Mesothelial cell of epicardium (in vitro differentiated cells): ENCODE results near the gene MAP7D2. TPM values are rescaled to one million over a fixed set of nuclear protein-coding genes. Genes with fewer than 3 reads are reported as not detected.

ENCODE experiments used
- DNase-seq, 2 experiments: peaks; one replicate each; pipeline ENCODE4 v3.0.0; 2021; ENCODE audit warnings: low spot score in 2 of 2; ENCODE audit not compliant: unreplicated experiment in 2 of 2
- H3K27ac Mint-ChIP-seq: 2 replicates; pipeline ENCODE4 v1.8.0; 2021; ENCODE audit warnings: mixed read lengths
- H3K27me3 Mint-ChIP-seq: 2 replicates; pipeline ENCODE4 v1.8.0; 2021; ENCODE audit warnings: low read depth, mixed read lengths
- H3K36me3 Mint-ChIP-seq: 2 replicates; pipeline ENCODE4 v1.8.0; 2021; ENCODE audit warnings: mixed read lengths
- H3K4me1 Mint-ChIP-seq: 2 replicates; pipeline ENCODE4 v1.8.0; 2021; ENCODE audit warnings: mixed read lengths
- H3K4me3 Mint-ChIP-seq: 2 replicates; pipeline ENCODE4 v1.8.0; 2021; ENCODE audit warnings: mild to moderate bottlenecking, moderate library complexity, mixed read lengths
- H3K9me3 Mint-ChIP-seq: 2 replicates; pipeline ENCODE4 v1.8.0; 2021; ENCODE audit warnings: mixed read lengths
- CTCF ChIP-seq: fragments of 200-600 bp; sonication (generic); IDR thresholded peaks from one replicate; pipeline ENCODE4 v1.5.0; 2021; ENCODE audit warnings: antibody characterized with exemption; ENCODE audit not compliant: unreplicated experiment
- total RNA-seq: library from RNA; stranded (reverse); gene quantifications from 3 replicates; pipeline ENCODE4 v1.2.1, GENCODE V29; 2021

The MAP7D2 gene
- total RNA-seq, 1 donor from 2014 or later = 1.3 TPM

GRCh38 chrX:20101934-20102581 is 14.6 kb downstream of the MAP7D2 start:
- peaks cover 21% of the 10 kb centered on the region for H3K9me3 Mint-ChIP-seq

DNA sequence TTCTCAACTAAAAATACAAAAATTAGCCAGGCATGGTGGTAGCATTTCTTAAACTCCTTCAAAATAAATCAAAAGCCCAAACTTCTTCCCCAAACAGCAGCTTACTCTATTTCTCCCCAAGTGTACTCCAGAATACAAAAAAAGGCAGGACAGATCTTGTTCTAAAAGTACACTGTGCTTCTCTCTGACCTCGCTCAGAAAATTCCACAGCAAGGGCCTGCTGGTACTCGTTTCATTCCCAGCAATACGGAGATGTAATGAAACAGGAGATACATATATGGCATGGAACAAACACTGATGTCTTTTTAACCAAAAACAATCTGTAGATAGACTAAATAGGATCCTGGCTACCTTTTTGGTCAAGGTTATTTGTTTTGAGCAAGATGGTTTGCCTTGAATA is 25.2 kb downstream of the MAP7D2 start:
- peaks cover 35% of the 10 kb centered on the region for H3K9me3 Mint-ChIP-seq
- H3K4me1 Mint-ChIP-seq = no peaks in the 10 kb centered on the region
- H3K27ac Mint-ChIP-seq = no peak overlapping the region
- H3K27me3 Mint-ChIP-seq = no peaks in the 10 kb centered on the region
- no peak overlapping the region for H3K4me3 Mint-ChIP-seq
- H3K36me3 Mint-ChIP-seq = no peaks in the 10 kb centered on the region
- DNase-seq = no peak
- no peak for TF ChIP-seq CTCF

More at GRCh38 chrX:20101934-20102581, 14.6 kb downstream of the MAP7D2 start:
- Mint-ChIP-seq H3K27ac (no peak overlapping the region), H3K36me3 (no peaks in the 10 kb centered on the region), H3K4me3 (no peak overlapping the region), H3K27me3 (no peaks in the 10 kb centered on the region), H3K4me1 (no peaks in the 10 kb centered on the region)
- DNase-seq = no peak
- no peak for TF ChIP-seq CTCF

DNA sequence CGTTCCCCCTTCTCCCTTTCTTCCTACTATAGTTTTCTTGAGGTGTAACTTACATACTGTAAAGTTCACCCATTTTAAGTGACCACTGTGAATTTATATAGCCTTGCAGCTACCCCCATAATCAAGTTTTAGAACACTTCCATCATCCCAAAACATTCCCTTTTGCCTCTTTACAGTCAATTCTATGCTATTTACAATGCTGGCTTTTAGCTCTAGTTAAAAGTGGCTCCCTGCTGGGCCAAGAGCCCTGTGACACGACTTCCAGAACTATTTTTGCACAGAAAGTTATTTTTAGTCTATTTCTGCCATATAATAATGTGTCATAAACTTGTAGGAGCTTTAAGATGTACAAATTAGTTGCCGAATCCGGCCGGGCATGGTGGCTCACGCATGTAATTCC is 26.9 kb downstream of the MAP7D2 start:
- TF ChIP-seq CTCF = no peak
- DNase-seq = no peak
- Mint-ChIP-seq H3K27ac (no peak overlapping the region), H3K27me3 (no peaks in the 10 kb centered on the region), H3K4me1 (no peaks in the 10 kb centered on the region), H3K9me3 (peaks cover 35% of the 10 kb centered on the region), H3K4me3 (no peak overlapping the region), H3K36me3 (no peaks in the 10 kb centered on the region)

- Mint-ChIP-seq H3K27me3 (no peaks in the 10 kb centered on the region), H3K9me3 (peaks cover 15% of the 10 kb centered on the region), H3K36me3 (no peaks in the 10 kb centered on the region), H3K4me3 (no peak overlapping the region), H3K4me1 (no peaks in the 10 kb centered on the region), H3K27ac (no peak overlapping the region)
- no peak for TF ChIP-seq CTCF
- DNase-seq = no peak
Observed at GRCh38 chrX:20080277-20080676, 36.4 kb downstream of the MAP7D2 start.

- H3K27ac Mint-ChIP-seq = no peak overlapping the region
- H3K9me3 Mint-ChIP-seq = peaks cover 11% of the 10 kb centered on the region
- no peak for TF ChIP-seq CTCF
Observed at GRCh38 chrX:20071511-20072079, 45.1 kb downstream of the MAP7D2 start.

More at GRCh38 chrX:20071511-20072079, 45.1 kb downstream of the MAP7D2 start:
- DNase-seq = no peak
- H3K36me3 Mint-ChIP-seq = no peaks in the 10 kb centered on the region
- H3K4me3 Mint-ChIP-seq = no peak overlapping the region
- H3K4me1 Mint-ChIP-seq = peaks cover 4% of the 10 kb centered on the region
- no peaks in the 10 kb centered on the region for H3K27me3 Mint-ChIP-seq
